Hepatocyte (in vitro differentiated cells): ENCODE measurements around the gene TRPM2. TPM values are rescaled to one million over a fixed set of nuclear protein-coding genes. Genes with fewer than 3 reads are reported as not detected.

Source experiments
- DNase-seq: peaks from one replicate; pipeline ENCODE4 v3.0.0-alpha.2; 2016; ENCODE audit warnings: low spot score
- H2AFZ ChIP-seq: fragments of 200-600 bp; sonication (generic); 2 replicates; pipeline ENCODE4 v1.6.0; 2016; ENCODE audit warnings: antibody characterized with exemption, mild to moderate bottlenecking
- H3K27ac ChIP-seq: fragments of 200-600 bp; sonication (generic); 2 replicates; pipeline ENCODE4 v1.5.1; 2016; ENCODE audit warnings: mild to moderate bottlenecking
- H3K27me3 ChIP-seq: fragments of 200-600 bp; sonication (generic); 2 replicates; pipeline ENCODE4 v1.6.1; 2016
- H3K36me3 ChIP-seq: fragments of 200-600 bp; sonication (generic); replicated peaks from 2 replicates; pipeline ENCODE4 v1.5.1; 2016; ENCODE audit warnings: low read depth; ENCODE audit not compliant: insufficient read depth
- H3K4me1 ChIP-seq: fragments of 200-600 bp; sonication (generic); 2 replicates; pipeline ENCODE4 v1.5.1; 2016; ENCODE audit warnings: mild to moderate bottlenecking, moderate library complexity; ENCODE audit not compliant: insufficient read depth
- H3K4me2 ChIP-seq: fragments of 200-600 bp; sonication (generic); 2 replicates; pipeline ENCODE4 v1.6.0; 2016
- H3K4me3 ChIP-seq: fragments of 200-600 bp; sonication (generic); 2 replicates; pipeline ENCODE4 v1.5.1; 2016; ENCODE audit warnings: mild to moderate bottlenecking
- H3K79me2 ChIP-seq: fragments of 200-600 bp; sonication (generic); 2 replicates; pipeline ENCODE4 v1.6.0; 2017; ENCODE audit warnings: mild to moderate bottlenecking
- H3K9me2 ChIP-seq: fragments of 200-600 bp; sonication (generic); replicated peaks from 2 replicates; pipeline ENCODE4 v1.6.0; 2017; ENCODE audit warnings: mild to moderate bottlenecking; ENCODE audit not compliant: insufficient read depth
- H3K9me3 ChIP-seq: fragments of 200-600 bp; sonication (generic); 2 replicates; pipeline ENCODE4 v1.5.1; 2016; ENCODE audit warnings: low read depth, mild to moderate bottlenecking
- H4K20me1 ChIP-seq: fragments of 200-600 bp; sonication (generic); 2 replicates; pipeline ENCODE4 v1.6.0; 2016; ENCODE audit warnings: mild to moderate bottlenecking; ENCODE audit not compliant: insufficient read depth, poor library complexity, severe bottlenecking
- CTCF ChIP-seq: fragments of 200-600 bp; sonication (generic); IDR thresholded peaks from 2 replicates; pipeline ENCODE4 v1.5.1; 2016; ENCODE audit warnings: antibody characterized with exemption, mild to moderate bottlenecking; ENCODE audit not compliant: poor library complexity
- EZH2 ChIP-seq: fragments of 200-600 bp; sonication (generic); IDR thresholded peaks from 2 replicates; pipeline ENCODE4 v1.6.1; 2016; ENCODE audit warnings: antibody characterized with exemption, mild to moderate bottlenecking, borderline replicate concordance
- EZH2phosphoT487 ChIP-seq: fragments of 200-600 bp; sonication (generic); IDR thresholded peaks from one replicate; pipeline ENCODE4 v1.6.1; 2018; ENCODE audit warnings: antibody characterized with exemption, mild to moderate bottlenecking, low read depth, moderate library complexity; ENCODE audit not compliant: unreplicated experiment, severe bottlenecking
- WGBS: methylation state at CpG from one replicate; pipeline ENCODE4 v1.1.6; 2016; ENCODE audit warnings: low lambda C conversion rate; ENCODE audit errors: missing lambda C conversion rate; 5-methylcytosine and 5-hydroxymethylcytosine counted together
- polyA plus RNA-seq: library from polyadenylated mRNA; unstranded; fragments of >200 nt; fragmentation: Nextera tagmentation; extraction: Ambion mirVana; gene quantifications from 2 replicates; pipeline ENCODE4 v1.2.1, GENCODE V29; 2016
- total RNA-seq: library from RNA; depleted of rRNA; stranded (reverse); fragments of >200 nt; gene quantifications from 2 replicates; pipeline ENCODE4 v1.2.3, GENCODE V29; 2014

The TRPM2 gene
- total and polyA plus RNA-seq, 2 experiments from 2014 or later, result 0.25 to 0.50 TPM

DNA sequence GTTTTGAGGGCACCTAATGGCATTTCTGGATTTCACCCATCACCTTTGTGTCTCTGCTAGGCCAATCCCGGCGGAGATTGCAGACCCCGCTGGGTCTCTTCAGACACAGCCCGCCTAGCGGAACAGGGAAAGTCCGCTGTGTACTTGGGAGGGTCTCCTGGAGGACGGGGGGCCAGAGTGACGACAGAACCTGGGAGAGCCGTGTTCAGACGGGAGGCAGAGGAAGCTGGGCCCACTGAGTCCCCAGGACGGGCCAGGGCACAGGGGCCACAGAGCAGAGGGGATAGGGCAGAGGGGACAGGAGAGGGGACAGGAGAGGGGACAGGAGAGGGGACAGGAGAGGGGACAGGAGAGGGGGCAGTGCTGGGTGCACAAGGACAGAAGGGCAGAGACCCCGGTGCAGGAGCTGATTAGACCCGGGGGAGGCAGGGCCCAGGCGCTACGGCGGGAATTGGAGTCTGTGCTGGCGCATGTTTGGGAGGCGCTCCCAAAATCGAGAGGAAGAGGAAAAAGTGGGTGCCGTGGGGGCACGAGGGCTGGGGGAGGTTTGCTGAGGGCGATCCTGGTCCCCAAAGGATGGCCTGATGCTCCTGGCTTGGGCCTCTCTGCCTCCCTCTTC is 12.7 kb downstream of the TRPM2 start:
- no peaks in the 10 kb centered on the region for H3K36me3 ChIP-seq
- no peak for TF ChIP-seq EZH2phosphoT487
- no peak for TF ChIP-seq EZH2
- no peak for TF ChIP-seq CTCF
- no peak overlapping the region for H3K27ac ChIP-seq
- WGBS, result 95% methylated on average over 18 of the region's 22 CpGs
- H3K79me2 ChIP-seq, result no peaks in the 10 kb centered on the region
- no peak overlapping the region for H3K4me3 ChIP-seq
- DNase-seq, result no peak
- H3K4me1 ChIP-seq, result peaks cover 3% of the 10 kb centered on the region
- H3K9me3 ChIP-seq, result no peaks in the 10 kb centered on the region
- no peaks in the 10 kb centered on the region for H3K9me2 ChIP-seq
- no peaks in the 10 kb centered on the region for H4K20me1 ChIP-seq
- no peak overlapping the region for H2AFZ ChIP-seq
- no peak overlapping the region for H3K4me2 ChIP-seq
- peaks cover 4% of the 10 kb centered on the region for H3K27me3 ChIP-seq

DNA sequence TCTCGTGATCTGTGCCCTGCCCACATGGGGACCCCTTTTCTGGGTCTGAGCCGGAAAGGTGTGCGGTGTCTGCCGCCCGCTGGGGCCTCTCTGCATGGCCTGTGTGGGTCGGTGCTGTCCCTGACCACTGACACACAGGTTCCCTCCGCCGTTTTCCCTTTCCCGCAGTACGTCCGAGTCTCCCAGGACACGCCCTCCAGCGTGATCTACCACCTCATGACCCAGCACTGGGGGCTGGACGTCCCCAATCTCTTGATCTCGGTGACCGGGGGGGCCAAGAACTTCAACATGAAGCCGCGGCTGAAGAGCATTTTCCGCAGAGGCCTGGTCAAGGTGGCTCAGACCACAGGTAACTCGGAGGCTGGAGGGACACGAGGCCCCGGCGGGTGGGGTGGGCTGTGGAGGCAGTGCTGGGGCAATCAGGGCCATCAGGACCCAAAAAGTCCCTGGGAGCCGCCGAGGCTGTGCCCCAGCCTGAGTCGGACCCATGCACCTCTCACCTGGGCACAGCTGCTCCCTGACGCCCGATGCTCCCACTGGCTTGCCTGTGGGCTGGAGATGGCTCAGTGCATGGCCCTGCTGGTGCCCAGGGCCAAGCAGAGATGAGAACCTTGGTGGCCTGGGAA is 13.3 kb downstream of the TRPM2 start:
- Histone ChIP-seq H3K9me3 (no peaks in the 10 kb centered on the region), H3K27me3 (peaks cover 4% of the 10 kb centered on the region), H3K79me2 (no peaks in the 10 kb centered on the region), H3K9me2 (no peaks in the 10 kb centered on the region), H3K4me3 (no peak overlapping the region), H2AFZ (no peak overlapping the region), H3K36me3 (no peaks in the 10 kb centered on the region), H3K4me1 (peaks cover 3% of the 10 kb centered on the region), H3K27ac (no peak overlapping the region), H3K4me2 (no peak overlapping the region), H4K20me1 (no peaks in the 10 kb centered on the region)
- TF ChIP-seq EZH2 (no peak), EZH2phosphoT487 (no peak)
- DNase-seq, result no peak
- WGBS, result 92% methylated on average over 26 of the region's 28 CpGs

DNA sequence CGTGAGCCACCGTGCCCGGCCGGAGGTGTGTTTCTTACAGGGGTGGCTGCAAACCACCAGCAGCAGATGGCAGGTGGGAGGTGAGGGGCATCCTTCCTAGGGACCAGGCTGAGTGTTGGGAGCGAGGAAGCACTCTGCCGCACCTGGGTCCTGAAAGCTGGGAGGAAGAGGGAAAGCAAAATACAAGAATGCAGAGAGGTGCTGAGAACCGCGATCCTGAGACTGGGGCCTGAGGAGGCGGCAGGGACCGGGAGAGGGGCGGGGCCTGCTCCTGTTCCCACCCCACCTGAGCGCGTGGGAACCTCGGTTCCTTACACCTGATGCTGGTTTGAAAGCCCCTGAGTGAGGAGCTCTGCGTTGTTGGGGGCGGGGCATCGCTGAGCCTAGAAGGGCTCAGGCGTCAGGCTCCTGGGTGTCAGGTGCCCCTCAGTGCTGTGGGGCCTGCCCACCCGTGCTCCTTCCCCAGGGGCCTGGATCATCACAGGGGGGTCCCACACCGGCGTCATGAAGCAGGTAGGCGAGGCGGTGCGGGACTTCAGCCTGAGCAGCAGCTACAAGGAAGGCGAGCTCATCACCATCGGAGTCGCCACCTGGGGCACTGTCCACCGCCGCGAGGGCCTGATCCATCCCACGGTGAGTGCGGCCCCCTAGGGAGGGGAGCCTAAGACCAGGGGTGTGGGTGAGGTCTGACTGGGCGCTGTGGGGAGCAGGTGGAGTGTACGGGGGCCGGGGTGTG is 15.5 kb downstream of the TRPM2 start:
- Histone ChIP-seq H3K4me2 (no peak overlapping the region), H3K27ac (no peak overlapping the region), H2AFZ (no peak overlapping the region), H3K4me3 (no peak overlapping the region), H3K27me3 (peaks cover 4% of the 10 kb centered on the region), H3K9me3 (no peaks in the 10 kb centered on the region), H3K79me2 (no peaks in the 10 kb centered on the region), H3K36me3 (no peaks in the 10 kb centered on the region), H4K20me1 (no peaks in the 10 kb centered on the region), H3K9me2 (no peaks in the 10 kb centered on the region), H3K4me1 (peaks cover 3% of the 10 kb centered on the region)
- DNase-seq, result peak; percentile 43
- no peak for TF ChIP-seq EZH2phosphoT487
- TF ChIP-seq CTCF, result peak; percentile 9
- WGBS, result 48% methylated on average over 20 of the region's 35 CpGs

GRCh38 chr21:44370027-44370735 is 16.8 kb downstream of the TRPM2 start:
- peak; percentile 78 for DNase-seq
- H3K36me3 ChIP-seq, result no peaks in the 10 kb centered on the region
- H2AFZ ChIP-seq, result no peak overlapping the region
- no peaks in the 10 kb centered on the region for H3K79me2 ChIP-seq
- no peak overlapping the region for H3K4me3 ChIP-seq
- peak overlapping the region; percentile 56 for H3K27ac ChIP-seq
- H4K20me1 ChIP-seq, result no peaks in the 10 kb centered on the region
- no peaks in the 10 kb centered on the region for H3K9me3 ChIP-seq
- peaks cover 3% of the 10 kb centered on the region for H3K4me1 ChIP-seq
- H3K9me2 ChIP-seq, result no peaks in the 10 kb centered on the region
- peak overlapping the region; percentile 69 for H3K4me2 ChIP-seq
- peaks cover 4% of the 10 kb centered on the region for H3K27me3 ChIP-seq
- TF ChIP-seq EZH2 (no peak), CTCF (no peak), EZH2phosphoT487 (no peak)
- 27% methylated on average over 25 of the region's 29 CpGs for WGBS
